GM19463 (cell line): ENCODE results near the gene CTSD.

Source experiments
- ATAC-seq: cut with Tn5 transposase; IDR thresholded peaks from one replicate; pipeline ENCODE4 v1.9.1; 2021; ENCODE audit warnings: mild to moderate bottlenecking, moderate library complexity; ENCODE audit not compliant: unreplicated experiment

Gene CTSD

GRCh38 chr11:1782831-1783724 lies 19.4 kb upstream of the CTSD start:
- ATAC-seq: no peak

GRCh38 chr11:1782031-1782590 lies 18.4 kb upstream of the CTSD start:
- ATAC-seq: no peak

GRCh38 chr11:1781593-1781975 lies 17.9 kb upstream of the CTSD start:
- no peak for ATAC-seq

- ATAC-seq: no peak
These were observed 17.2 kb upstream of the CTSD start for GRCh38 chr11:1780700-1781592.

GRCh38 chr11:1779806-1780699 lies 16.3 kb upstream of the CTSD start:
- ATAC-seq: no peak

GRCh38 chr11:1779034-1779805 lies 15.5 kb upstream of the CTSD start:
- ATAC-seq: no peak

GRCh38 chr11:1778141-1778911 lies 14.6 kb upstream of the CTSD start:
- no peak for ATAC-seq

- ATAC-seq: no peak
These were observed 14.0 kb upstream of the CTSD start for GRCh38 chr11:1777737-1778136.

GRCh38 chr11:1776944-1777715 lies 13.4 kb upstream of the CTSD start:
- no peak for ATAC-seq

GRCh38 chr11:1776331-1776851 lies 12.7 kb upstream of the CTSD start:
- ATAC-seq: no peak

- ATAC-seq: no peak
These were observed 11.2 kb upstream of the CTSD start for GRCh38 chr11:1774886-1775285.

GRCh38 chr11:1773994-1774550 lies 10.3 kb upstream of the CTSD start:
- no peak for ATAC-seq

- no peak for ATAC-seq
These were observed 9.6 kb upstream of the CTSD start for GRCh38 chr11:1773131-1773993.

GRCh38 chr11:1772270-1773130 lies 8.8 kb upstream of the CTSD start:
- no peak for ATAC-seq

- ATAC-seq: no peak
These were observed 8.0 kb upstream of the CTSD start for GRCh38 chr11:1771700-1772099.

GRCh38 chr11:1771273-1771672 lies 7.5 kb upstream of the CTSD start:
- no peak for ATAC-seq
